HT1080 (cell line): ENCODE results near the gene MISP3. TPM values are rescaled to one million over a fixed set of nuclear protein-coding genes. Genes with fewer than 3 reads are reported as not detected.

Source experiments
- DNase-seq: peaks from one replicate; pipeline ENCODE4 v3.0.0-alpha.2; 2015; ENCODE audit warnings: low read depth
- total RNA-seq: library from RNA; depleted of rRNA; stranded (reverse); fragments of >200 nt; shearing (Covaris generic); gene quantifications from 2 replicates; pipeline ENCODE4 v1.2.3, GENCODE V29; 2014

Gene MISP3
- total RNA-seq, 1 experiment from 2014 or later: 1.5 TPM

GRCh38 chr19:14102102-14102696 lies 29.6 kb downstream of the MISP3 start:
- DNase-seq: no peak

- DNase-seq: no peak
Measured at GRCh38 chr19:14102756-14103155, 30.2 kb downstream of the MISP3 start.

DNA sequence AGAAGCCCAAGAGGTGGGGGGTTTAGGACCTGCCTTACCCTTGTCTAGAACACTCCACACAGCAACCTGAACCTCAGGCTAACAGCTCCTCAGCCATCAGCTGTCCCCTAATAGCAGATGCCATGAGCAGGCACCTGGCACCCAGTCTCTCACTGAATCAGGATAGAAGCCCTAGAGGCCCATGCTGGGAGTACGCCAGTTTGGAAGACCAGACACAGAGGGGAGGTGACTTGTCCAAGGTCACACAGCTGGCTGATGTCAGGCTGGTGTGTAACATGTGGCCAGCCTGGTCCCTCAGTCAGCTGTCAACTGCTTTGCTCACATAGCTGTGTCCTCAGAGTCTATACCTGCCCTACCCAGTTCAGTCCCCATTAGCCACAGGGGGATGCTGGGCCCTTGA lies 30.7 kb downstream of the MISP3 start:
- no peak for DNase-seq

DNA sequence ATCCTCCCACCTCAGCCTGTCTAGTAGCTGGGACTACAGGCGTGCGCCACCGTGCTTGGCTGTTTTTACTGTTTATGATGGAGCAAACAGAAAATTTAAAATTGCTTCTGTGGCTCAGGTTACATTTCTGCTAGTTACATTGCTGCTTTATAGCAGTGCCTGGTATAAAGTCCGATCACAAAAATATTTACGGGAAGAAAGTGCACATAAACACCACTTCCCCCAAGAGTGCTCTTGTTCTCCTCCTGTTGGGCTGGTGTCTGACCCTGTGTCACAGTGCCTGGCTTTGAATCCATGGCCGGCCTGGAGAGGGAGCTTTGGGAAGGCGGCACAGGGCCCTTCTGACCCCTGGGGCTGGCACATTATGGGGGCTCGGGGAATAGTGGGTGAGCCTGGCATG lies 33.1 kb downstream of the MISP3 start:
- no peak for DNase-seq

DNA sequence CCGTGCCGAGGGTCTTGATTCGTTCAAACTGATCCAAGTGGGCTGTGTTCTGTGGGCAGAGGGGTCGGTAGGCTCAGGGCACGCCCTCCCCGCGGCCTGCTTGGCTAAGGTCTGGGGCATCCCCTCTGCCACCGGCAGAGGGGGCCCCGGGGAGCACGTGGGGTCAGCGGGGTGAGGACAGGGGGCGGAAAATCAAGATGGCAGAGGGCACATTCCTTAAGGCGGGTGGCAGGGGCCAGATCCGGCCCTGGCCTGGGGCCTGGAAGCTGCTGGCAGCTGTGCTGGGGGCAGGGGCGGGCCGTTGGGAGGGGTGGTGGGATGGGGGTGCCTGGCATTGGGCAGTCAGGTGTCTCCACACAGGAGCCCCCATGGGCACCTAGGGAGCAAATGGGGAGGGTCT lies 34.3 kb downstream of the MISP3 start:
- no peak for DNase-seq

GRCh38 chr19:14107581-14108461 lies 35.2 kb downstream of the MISP3 start:
- peak; percentile 43 for DNase-seq

- no peak for DNase-seq
Measured at GRCh38 chr19:14110650-14111049, 38.1 kb downstream of the MISP3 start.

GRCh38 chr19:14111486-14111885 lies 38.9 kb downstream of the MISP3 start:
- DNase-seq: no peak

- DNase-seq: no peak
Measured at GRCh38 chr19:14112051-14112808, 39.6 kb downstream of the MISP3 start.

- no peak for DNase-seq
Measured at GRCh38 chr19:14112809-14113385, 40.3 kb downstream of the MISP3 start.

DNA sequence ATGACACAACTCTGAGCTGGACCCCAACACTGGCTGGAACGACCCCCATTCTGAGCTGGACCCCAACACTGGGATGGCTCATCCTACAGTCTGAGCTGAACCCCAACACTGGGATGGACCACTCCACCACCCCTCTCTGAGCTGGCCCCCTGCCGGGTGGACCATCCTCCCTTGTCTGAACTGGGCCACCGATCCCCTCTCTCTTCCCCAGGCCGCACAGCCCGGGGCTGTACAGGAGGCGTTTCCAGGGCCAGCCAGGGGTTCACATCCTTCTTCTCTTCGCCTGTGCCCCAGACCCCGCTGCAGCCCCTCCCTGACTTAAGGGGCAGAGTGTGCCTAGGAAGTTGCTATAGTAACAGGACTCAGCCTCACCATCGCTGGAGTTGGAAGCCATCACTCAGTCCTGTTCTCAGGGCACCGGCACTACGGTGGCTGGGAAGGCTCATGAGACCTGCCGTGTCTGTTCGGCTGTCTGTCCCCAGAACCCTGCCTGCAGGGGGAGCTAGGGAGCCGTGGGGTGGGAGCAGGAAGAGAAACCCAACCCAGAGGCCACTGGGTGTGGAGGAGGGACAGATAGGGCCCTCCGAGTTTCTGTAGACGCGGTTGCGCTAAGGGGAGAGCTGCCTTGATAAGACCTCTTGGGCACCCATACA lies 41.3 kb downstream of the MISP3 start:
- DNase-seq: no peak

GRCh38 chr19:14114439-14114838 lies 41.9 kb downstream of the MISP3 start:
- DNase-seq: no peak

DNA sequence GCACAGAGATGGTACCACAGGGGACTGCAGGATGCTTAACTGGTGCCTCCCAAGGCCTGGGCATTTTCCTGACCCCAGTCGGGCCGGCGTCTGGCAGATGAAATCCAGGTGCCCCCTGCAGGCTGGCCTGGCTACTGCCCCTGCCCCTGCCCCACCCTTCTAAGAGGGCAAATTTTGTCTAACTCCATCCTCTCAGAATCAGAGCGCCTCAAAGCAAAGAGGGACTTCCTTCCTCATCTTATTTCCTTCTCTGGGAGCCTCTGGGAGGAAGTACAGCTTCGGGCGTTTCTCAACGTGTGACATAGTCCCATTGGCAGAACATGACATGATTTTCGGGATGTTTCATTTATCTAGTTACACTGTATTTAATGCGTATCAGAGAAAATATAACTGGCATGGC lies 42.3 kb downstream of the MISP3 start:
- peak; percentile 21 for DNase-seq

DNA sequence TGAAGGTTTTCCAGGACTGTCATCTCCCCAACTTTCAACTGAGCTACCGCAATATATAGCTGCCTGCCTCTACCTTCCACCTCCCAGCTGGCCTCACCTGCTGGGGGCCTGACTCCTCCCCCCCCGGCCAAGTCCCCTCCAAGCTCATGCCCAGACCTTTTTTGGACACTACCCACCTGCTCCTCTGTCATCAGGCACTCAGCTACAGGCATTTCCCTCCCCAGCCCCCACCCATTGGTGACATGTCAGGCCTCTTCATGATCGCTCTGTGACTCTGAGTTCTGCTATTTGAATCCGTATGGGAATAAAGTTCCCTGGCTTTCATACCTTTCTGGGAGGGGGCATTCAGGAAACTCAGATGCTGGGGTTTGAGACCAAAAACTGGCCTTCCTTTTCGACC lies 43.2 kb downstream of the MISP3 start:
- no peak for DNase-seq

DNA sequence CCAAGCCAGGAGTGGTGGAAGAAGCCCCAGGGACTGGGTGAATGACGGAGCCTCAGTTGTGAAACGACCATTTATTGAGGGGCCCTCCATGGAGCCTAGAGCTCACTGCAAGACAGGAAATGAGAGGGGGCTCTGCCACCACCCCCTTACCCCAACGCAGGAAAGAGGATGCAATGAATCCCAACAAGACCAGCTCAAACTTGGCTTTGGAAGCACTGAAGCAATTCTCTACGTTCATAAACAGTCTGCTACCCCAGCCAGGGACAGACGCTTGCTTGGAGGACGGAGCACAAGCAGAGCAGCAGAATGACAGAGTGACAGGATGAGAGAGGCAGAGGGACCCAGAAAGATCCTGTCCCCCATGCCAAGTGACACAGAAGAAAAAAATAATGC lies 43.9 kb downstream of the MISP3 start:
- DNase-seq: no peak

DNA sequence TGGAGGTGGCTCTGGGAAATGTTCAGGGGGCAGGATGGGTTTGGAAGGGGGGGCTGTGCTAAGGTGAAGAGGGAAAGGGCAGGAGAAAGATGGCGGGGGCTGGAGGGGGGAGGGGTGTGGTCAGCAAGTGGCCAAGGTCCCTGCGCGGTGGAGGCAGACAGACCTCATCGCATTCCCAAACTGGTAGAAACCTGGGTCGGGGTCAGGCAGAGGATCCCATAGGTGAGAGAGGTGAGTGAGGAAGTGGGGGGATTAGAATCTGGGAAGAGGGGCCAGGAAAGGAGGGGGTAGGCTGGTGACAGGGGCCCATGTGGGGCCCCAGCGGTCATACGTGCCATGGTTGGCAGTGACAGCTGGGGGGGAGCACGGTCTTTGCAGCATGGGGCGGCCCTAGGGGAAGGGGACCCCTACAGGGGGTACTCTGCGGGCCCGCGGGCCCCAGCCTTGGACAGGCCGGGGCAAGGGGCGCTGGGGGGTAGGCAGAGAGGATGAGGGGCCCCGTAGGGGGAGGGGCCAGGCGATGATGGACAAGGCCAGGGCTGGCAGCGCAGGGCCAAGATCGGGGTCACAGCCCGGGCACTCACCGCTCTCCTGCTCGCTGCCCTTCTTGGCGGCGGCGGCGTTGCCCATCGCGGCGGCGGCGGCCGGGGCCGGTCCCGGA lies 44.5 kb downstream of the MISP3 start:
- no peak for DNase-seq

GRCh38 chr19:14117668-14118164 lies 45.1 kb downstream of the MISP3 start, which contains the start of gene PRKACA:
Gene PRKACA (minus strand): TSS chr19:14117762. CDS start chr19:14117547, 215 bp downstream.
- DNase-seq: peak; percentile 98

DNA sequence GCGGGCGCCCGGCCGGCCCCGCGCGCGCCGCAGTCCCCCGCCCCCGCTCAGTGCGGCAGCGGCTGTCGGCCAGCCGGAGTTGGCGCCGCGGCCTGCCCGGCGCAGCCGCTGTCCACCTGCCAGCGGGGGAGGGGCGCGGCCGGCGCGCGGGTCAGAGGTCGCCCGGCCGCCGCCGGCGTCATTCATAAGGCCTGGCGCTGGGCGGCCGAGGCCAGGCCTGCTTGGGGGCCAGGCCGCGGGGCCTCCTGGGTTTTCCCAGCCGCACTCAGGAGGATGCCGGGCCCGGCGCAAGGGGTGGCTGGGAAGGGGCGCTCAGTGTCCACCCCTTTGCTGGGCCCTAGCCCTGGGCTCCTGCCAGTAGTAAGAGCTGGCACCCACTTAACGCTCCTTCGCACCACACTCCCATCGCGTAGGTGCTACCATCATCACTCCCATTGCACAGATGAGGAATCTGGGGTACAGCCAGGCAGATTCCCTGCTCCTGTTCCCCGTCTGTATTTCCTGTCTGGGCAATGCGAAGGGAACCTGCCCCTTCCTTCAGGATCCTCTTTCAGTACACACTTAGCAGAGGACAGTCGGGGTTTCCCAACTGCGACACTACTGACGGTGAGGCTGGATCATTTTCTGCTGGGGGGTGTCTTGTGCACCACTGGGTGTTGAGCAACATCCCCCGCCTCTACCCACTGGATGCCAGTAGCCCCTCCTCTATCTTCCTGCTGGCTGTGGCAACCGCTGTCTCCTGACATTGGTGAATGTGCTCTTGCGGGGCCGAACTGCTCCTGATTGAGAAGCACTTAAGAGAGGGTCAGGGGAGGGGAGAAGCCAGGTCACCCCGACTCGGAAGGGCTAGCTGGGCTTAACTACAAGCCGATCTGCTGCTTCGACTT lies 45.8 kb downstream of the MISP3 start:
- DNase-seq: no peak

- DNase-seq: no peak
Measured at GRCh38 chr19:14119146-14119545, 46.6 kb downstream of the MISP3 start.
